AG04449 (cell line): ENCODE measurements around the gene CDH13.

Source experiments
- CTCF ChIA-PET: fragments of 350-600 bp; formaldehyde crosslinking; extraction: SDS; loops from one replicate; lab custom pipeline; 2021; ENCODE audit warnings: antibody characterized with exemption; lab: Yijun Ruan, JAX
- POLR2A ChIA-PET: fragments of 400-600, 350-600 bp; formaldehyde crosslinking; extraction: SDS; loops from one replicate; lab custom pipeline; 2020; ENCODE audit warnings: antibody characterized with exemption, inconsistent platforms; lab: Yijun Ruan, JAX
- DNase-seq: peaks from one replicate; pipeline ENCODE4 v3.0.0-alpha.2; 2010; ENCODE audit warnings: low read depth, low spot score
- H3K4me3 ChIP-seq: 2 replicates; pipeline ENCODE4 v1.5.1; 2011; ENCODE audit warnings: low read depth, mild to moderate bottlenecking, control low read depth, low read length
- TF ChIP-seq, protein P1 (sequence below): IDR thresholded peaks from one replicate; pipeline ENCODE4 v1.5.1; 2011; ENCODE audit warnings: mild to moderate bottlenecking, moderate library complexity, low read length, control low read depth, inconsistent platforms; ENCODE audit not compliant: insufficient read depth; ENCODE audit errors: missing control alignments

CDH13 gene

DNA sequence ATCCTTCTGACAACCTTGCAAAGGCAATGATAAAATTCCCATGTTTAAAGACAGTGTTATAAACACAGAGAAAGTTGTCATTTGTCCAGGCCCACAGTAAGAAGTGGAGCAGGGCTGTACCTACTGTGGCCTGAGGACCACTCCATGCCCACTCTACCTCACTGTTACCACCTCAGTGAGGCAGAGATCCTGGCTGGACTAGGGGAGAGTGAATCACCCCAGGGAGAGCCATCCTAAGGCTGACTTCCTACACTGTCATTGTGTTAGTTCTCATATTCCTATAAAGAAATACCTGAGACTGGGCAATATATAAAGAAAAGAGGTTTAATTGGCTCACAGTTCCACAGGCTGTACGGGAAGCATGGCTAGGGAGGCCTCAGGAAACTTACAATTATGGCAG lies 952.3 kb downstream of the CDH13 start:
- no peak overlapping the region for H3K4me3 ChIP-seq
- ChIA-PET POLR2A (no interaction called here), CTCF (no interaction called here)
- DNase-seq: no peak
- TF ChIP-seq, protein P1, sequence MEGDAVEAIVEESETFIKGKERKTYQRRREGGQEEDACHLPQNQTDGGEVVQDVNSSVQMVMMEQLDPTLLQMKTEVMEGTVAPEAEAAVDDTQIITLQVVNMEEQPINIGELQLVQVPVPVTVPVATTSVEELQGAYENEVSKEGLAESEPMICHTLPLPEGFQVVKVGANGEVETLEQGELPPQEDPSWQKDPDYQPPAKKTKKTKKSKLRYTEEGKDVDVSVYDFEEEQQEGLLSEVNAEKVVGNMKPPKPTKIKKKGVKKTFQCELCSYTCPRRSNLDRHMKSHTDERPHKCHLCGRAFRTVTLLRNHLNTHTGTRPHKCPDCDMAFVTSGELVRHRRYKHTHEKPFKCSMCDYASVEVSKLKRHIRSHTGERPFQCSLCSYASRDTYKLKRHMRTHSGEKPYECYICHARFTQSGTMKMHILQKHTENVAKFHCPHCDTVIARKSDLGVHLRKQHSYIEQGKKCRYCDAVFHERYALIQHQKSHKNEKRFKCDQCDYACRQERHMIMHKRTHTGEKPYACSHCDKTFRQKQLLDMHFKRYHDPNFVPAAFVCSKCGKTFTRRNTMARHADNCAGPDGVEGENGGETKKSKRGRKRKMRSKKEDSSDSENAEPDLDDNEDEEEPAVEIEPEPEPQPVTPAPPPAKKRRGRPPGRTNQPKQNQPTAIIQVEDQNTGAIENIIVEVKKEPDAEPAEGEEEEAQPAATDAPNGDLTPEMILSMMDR: no peak

DNA sequence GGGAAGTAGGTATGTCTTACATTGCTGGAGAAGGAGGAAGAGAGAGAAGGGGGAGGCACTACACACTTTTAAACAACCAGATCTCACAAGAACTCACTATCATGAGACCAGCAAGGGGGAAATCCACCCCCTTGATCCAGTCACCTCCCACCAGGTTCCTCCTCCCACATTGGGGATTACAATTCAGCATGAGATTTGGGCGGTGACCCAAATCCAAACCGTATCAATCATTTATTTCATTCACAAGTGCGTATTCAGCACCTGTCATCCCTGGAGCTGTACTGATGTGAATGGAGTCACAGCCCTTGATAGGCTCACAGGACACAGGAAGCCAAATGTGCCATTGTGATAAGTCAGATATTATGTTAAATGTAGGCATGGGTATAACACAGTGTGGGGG lies 952.7 kb downstream of the CDH13 start:
- TF ChIP-seq, protein P1: no peak
- H3K4me3 ChIP-seq: no peak overlapping the region
- CTCF ChIA-PET: no interaction called here
- POLR2A ChIA-PET: no interaction called here
- DNase-seq: no peak

DNA sequence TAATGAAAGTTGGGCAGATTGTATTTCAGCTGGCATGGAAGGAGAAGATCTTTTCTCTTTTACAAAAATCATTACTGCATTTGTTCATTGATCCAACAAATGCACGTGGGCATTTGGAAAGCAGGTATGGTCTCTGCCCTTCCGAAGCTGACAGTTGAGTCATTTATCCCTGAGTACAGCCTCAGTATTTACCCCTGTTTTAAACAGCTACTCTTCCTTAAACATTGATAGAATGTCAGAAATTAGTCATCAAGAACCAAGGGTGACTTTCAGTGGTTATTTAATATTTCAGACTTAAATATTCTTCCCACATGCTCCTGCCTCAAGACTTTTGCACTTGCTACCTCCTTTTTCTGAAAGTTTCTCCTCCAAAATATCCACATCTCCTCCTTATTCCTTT lies 954.3 kb downstream of the CDH13 start:
- ChIA-PET CTCF (no interaction called here), POLR2A (no interaction called here)
- no peak overlapping the region for H3K4me3 ChIP-seq
- DNase-seq: no peak
- TF ChIP-seq, protein P1: no peak

DNA sequence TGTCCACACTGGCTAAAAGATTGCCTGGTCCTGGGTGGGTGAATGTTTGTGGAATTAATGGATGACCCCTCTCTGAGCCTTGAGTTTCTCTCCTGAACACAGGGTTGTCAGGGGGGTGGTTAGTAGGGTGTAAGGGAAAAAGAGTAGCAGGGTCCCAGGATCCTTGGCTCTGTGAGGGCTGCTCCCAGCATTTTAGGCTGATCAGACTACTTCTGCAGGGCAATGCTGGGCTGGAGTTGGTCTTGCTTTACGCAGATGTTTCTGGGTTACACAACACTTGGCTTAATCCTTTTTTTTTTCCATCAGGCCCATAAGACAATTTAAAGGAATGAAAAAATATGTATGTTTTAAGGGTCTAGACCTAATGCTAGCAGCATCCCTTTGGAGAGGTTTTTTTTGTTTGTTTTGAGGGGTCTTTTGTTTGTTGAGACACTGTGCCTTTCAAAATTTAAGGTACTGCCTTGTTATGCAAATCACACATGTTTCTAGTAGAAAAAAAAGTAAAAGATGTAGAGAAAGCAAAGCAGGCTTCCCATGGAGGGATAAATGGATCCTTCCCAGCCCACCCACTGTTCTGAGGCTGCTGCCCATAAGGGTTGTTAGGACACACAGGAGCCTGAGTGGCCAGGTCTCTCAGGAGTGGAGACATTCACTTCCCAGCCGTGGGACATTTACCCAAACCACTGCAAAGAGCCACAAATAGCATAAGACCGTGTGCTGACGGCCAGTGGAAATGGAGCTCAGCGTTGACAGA lies 955.4 kb downstream of the CDH13 start:
- DNase-seq: no peak
- H3K4me3 ChIP-seq: no peak overlapping the region
- TF ChIP-seq, protein P1: no peak
- ChIA-PET CTCF (interaction anchor here (1.6 kb wide), 1 partner anchor 11 kb away, joined by 3 read pairs; no protein-coding TSS in a partner anchor), POLR2A (no interaction called here)

DNA sequence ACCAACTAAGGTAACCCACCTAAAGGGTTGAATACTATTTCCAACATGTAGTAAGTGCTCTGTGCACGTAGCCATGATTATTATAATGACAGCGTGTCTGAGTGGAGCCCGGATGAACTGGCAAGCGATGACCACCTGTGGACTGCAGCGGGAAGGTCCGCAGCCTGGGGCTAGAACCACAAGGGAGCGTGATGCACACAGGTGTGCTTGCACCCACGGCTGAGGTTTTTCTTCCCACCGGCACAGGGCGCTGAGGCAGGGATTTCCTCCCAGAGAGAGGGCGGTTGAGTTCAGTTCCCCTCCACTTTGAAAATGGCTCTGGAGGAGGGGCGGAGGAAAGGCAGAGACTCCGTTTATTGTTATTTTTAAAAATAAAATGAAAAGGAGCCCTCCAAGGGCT lies 959.3 kb downstream of the CDH13 start:
- no peak overlapping the region for H3K4me3 ChIP-seq
- TF ChIP-seq, protein P1: no peak
- ChIA-PET CTCF (no interaction called here), POLR2A (no interaction called here)
- no peak for DNase-seq

DNA sequence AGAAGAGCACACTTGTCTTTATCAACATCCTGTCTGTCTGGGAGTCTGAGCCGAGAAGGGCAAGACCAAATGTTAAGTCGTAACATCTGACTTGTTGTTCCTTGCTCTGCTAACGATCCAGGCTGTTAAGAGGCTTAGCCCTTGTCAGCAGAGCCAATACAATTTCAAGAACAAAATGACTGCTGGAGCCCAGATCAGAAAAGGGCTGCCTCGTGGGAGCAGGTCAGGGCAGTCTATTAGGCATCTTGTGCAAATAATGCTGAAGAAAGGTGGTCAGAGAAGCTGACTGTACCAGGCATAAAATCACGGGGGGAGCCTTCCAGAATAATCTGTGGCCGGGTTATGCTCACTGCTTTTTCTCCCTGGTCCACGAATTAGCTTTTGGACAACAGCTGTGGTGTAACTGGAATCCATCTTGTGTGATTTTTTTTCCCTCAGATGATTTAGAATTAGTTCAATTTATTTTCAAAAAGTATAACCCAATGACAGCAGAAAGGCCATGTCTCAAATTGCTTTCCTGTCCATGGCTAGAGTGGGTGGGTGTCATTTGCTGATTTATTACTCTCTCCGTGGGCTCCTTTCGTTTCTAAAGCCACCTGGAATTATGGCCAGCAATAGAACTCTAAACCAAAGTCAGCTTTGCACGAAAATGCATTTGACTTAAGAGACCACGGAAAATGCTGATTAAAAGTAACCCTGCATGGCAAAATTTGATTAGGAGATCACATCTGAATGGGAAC lies 959.9 kb downstream of the CDH13 start:
- H3K4me3 ChIP-seq: no peak overlapping the region
- POLR2A ChIA-PET: no interaction called here
- DNase-seq: no peak
- CTCF ChIA-PET: interaction anchor here (1.2 kb wide), 1 partner anchor 12 kb away, joined by 3 read pairs; no protein-coding TSS in a partner anchor
- TF ChIP-seq, protein P1: no peak
